HepG2 (cell line): ENCODE measurements around the gene PIK3R5. TPM values are rescaled to one million over a fixed set of nuclear protein-coding genes. Genes with fewer than 3 reads are reported as not detected.

Experiments used
- ATAC-seq: fragments of 200-7000 bp; cut with Tn5 transposase; 3 replicates; pipeline ENCODE4 v1.9.1; 2020; ENCODE audit warnings: mild to moderate bottlenecking, moderate library complexity
- BruUV-seq: library from RNA; stranded (reverse); fragments of 400-500 nt; replicated peaks from 2 replicates; lab custom pipeline; 2021; lab: Mats Ljungman, UMichigan
- CTCF ChIA-PET: fragments of 300-600 bp; formaldehyde crosslinking; extraction: SDS; loops from one replicate; lab custom pipeline; 2021; ENCODE audit warnings: low total read pairs, inconsistent platforms, low intra/inter-chr PET ratio; lab: Yijun Ruan, JAX
- POLR2A ChIA-PET: fragments of 350-600 bp; sonication (Branson Sonifier 250); formaldehyde crosslinking; loops from one replicate; lab custom pipeline; 2020; ENCODE audit warnings: antibody characterized with exemption, inconsistent platforms; lab: Yijun Ruan, JAX
- DNase-seq: peaks from one replicate; pipeline ENCODE4 v3.0.0-alpha.2; 2015; ENCODE audit warnings: low spot score
- FAIRE-seq: peaks from 3 replicates; lab custom pipeline; 2011; peaks lifted over from hg19 to GRCh38; lab: Jason Lieb, UNC
- H2AFZ ChIP-seq: one replicate; pipeline ENCODE4 v1.6.1; 2011; ENCODE audit warnings: low read length, inconsistent platforms
- H3K27ac ChIP-seq: fragments of 300-600 bp; 3 replicates; pipeline ENCODE4 v1.8.0; 2011; ENCODE audit warnings: mixed run types, mild to moderate bottlenecking, mixed read lengths, low read length, inconsistent platforms; ENCODE audit not compliant: insufficient read depth; ENCODE audit errors: extremely low read length
- H3K27me3 ChIP-seq, 2 experiments: fragments of 200-600 bp in 1 of 2; 2 replicates in 1 of 2; 3 replicates in 1 of 2; pipeline versions ENCODE4 v1.6.0 to v1.8.0; 2011; ENCODE audit warnings: low read length in 2 of 2, mild to moderate bottlenecking in 2 of 2, moderate library complexity in 2 of 2, inconsistent platforms in 1 of 2; ENCODE audit not compliant: insufficient read depth in 2 of 2, control insufficient read depth in 1 of 2
- H3K36me3 ChIP-seq, 2 experiments: fragments of 200-600 bp in 1 of 2; replicated peaks in 1 of 2; 2 replicates in 1 of 2; 3 replicates in 1 of 2; pipeline versions ENCODE4 v1.5.1 to v1.8.0; 2011; ENCODE audit warnings: low read length in 2 of 2, inconsistent platforms in 1 of 2; ENCODE audit not compliant: insufficient read depth in 2 of 2, control insufficient read depth in 1 of 2
- H3K4me1 ChIP-seq: 2 replicates; pipeline ENCODE4 v1.5.1; 2012; ENCODE audit warnings: low read length, inconsistent platforms; ENCODE audit not compliant: insufficient read depth
- H3K4me2 ChIP-seq: 2 replicates; pipeline ENCODE4 v1.6.0; 2011; ENCODE audit warnings: low read depth, low read length, inconsistent platforms
- H3K4me3 ChIP-seq, 3 experiments: fragments of 200-600 bp in 1 of 3; sonication (generic), shearing (Covaris generic) in 1 of 3; replicated peaks in 1 of 3; 2 replicates each; pipeline ENCODE4 v1.5.1; 2011 to 2016; ENCODE audit warnings: low read length in 3 of 3, inconsistent platforms in 2 of 3, low read depth in 2 of 3, mild to moderate bottlenecking in 2 of 3, control low read depth in 1 of 3, mixed read lengths in 1 of 3; ENCODE audit not compliant: insufficient read depth in 1 of 3
- H3K79me2 ChIP-seq: one replicate; pipeline ENCODE4 v1.6.1; 2011; ENCODE audit warnings: low read length, inconsistent platforms; ENCODE audit not compliant: insufficient read depth
- H3K9ac ChIP-seq: 2 replicates; pipeline ENCODE4 v1.6.0; 2011; ENCODE audit warnings: mild to moderate bottlenecking, low read depth, low read length, inconsistent platforms; ENCODE audit not compliant: insufficient read depth
- H3K9me3 ChIP-seq: 2 replicates; pipeline ENCODE4 v1.5.1; 2012; ENCODE audit warnings: mild to moderate bottlenecking, low read length
- H4K20me1 ChIP-seq: 2 replicates; pipeline ENCODE4 v1.6.0; 2011; ENCODE audit warnings: inconsistent platforms, mild to moderate bottlenecking, low read length, moderate library complexity; ENCODE audit not compliant: insufficient read depth
- CBFB ChIP-seq: sonication (generic); formaldehyde crosslinking; IDR thresholded peaks from 2 replicates; pipeline ENCODE4 v1.4.0; 2020; ENCODE audit warnings: missing genetic modification reagents
- DBP ChIP-seq: sonication (generic); formaldehyde crosslinking; IDR thresholded peaks from 2 replicates; pipeline ENCODE4 v1.4.0; 2020; ENCODE audit warnings: missing genetic modification reagents; ENCODE audit errors: not compliant biosample characterization
- DNMT3B ChIP-seq: conservative IDR thresholded peaks from 2 replicates; pipeline ENCODE4 v1.6.1; 2016; ENCODE audit warnings: missing biosample characterization, control low read depth
- MAFF ChIP-seq: IDR thresholded peaks from 2 replicates; pipeline ENCODE4 v1.6.1; 2011; ENCODE audit warnings: low read depth, low read length, improper control_type of control experiment
- MZF1 ChIP-seq: sonication (generic); formaldehyde crosslinking; IDR thresholded peaks from 2 replicates; pipeline ENCODE4 v1.8.1; 2023; ENCODE audit warnings: mild to moderate bottlenecking, missing genetic modification reagents, borderline replicate concordance
- NFYB ChIP-seq: sonication (generic); formaldehyde crosslinking; IDR thresholded peaks from 2 replicates; pipeline ENCODE4 v1.4.0; 2020; ENCODE audit warnings: missing genetic modification reagents
- NFYC ChIP-seq: IDR thresholded peaks from 2 replicates; pipeline ENCODE4 v1.6.1; 2016; ENCODE audit warnings: missing genetic modification reagents, missing compliant biosample characterization
- POLR2AphosphoS2 ChIP-seq: IDR thresholded peaks from 2 replicates; pipeline ENCODE4 v1.6.1; 2011; ENCODE audit warnings: low read depth, low read length, improper control_type of control experiment
- RELA ChIP-seq: sonication (generic); formaldehyde crosslinking; IDR thresholded peaks from 2 replicates; pipeline ENCODE4 v1.4.0; 2020; ENCODE audit warnings: missing genetic modification reagents
- RXRB ChIP-seq: IDR thresholded peaks from 2 replicates; pipeline ENCODE4 v1.6.1; 2016; ENCODE audit warnings: borderline replicate concordance, missing genetic modification reagents, missing compliant biosample characterization
- ZNF143 ChIP-seq: sonication (generic); formaldehyde crosslinking; IDR thresholded peaks from 2 replicates; pipeline ENCODE4 v1.4.0; 2020; ENCODE audit warnings: missing genetic modification reagents
- ZNF263 ChIP-seq: sonication (generic); formaldehyde crosslinking; IDR thresholded peaks from 2 replicates; pipeline ENCODE4 v1.4.0; 2020; ENCODE audit warnings: missing genetic modification reagents
- ZNF432 ChIP-seq: sonication (generic); formaldehyde crosslinking; IDR thresholded peaks from 2 replicates; pipeline ENCODE4 v1.5.0; 2020; ENCODE audit warnings: missing genetic modification reagents, mild to moderate bottlenecking, borderline replicate concordance
- ZNF598 ChIP-seq: sonication (generic); formaldehyde crosslinking; IDR thresholded peaks from 2 replicates; pipeline ENCODE4 v1.5.1; 2020; ENCODE audit warnings: mild to moderate bottlenecking, missing genetic modification reagents, borderline replicate concordance
- ZNF609 ChIP-seq: sonication (generic); formaldehyde crosslinking; IDR thresholded peaks from 2 replicates; pipeline ENCODE4 v1.4.0; 2020; ENCODE audit warnings: mild to moderate bottlenecking, missing genetic modification reagents, borderline replicate concordance
- WGBS: methylation state at CpG from one replicate; pipeline ENCODE4 v1.1.6; 2017; ENCODE audit warnings: low lambda C conversion rate; 5-methylcytosine and 5-hydroxymethylcytosine counted together
- in situ Hi-C: cut with HindIII; loops from 2 replicates; pipeline ENCODE4 v1.10.0; 2017; ENCODE audit warnings: low pct_unique_long_range_greater_than_20kb; ENCODE audit not compliant: extremely low pct_ligation_motif_present
- intact Hi-C: fragments of 100-400 bp; cut with micrococcal nuclease; formaldehyde crosslinking; loops from one replicate; pipeline ENCODE4 v1.10.0; 2022; ENCODE audit not compliant: unreplicated experiment
- polyA plus RNA-seq, 8 experiments: library from polyadenylated mRNA; depleted of rRNA in 3 of 8; stranded (reverse) in 7 of 8; unstranded in 1 of 8; fragments of >200 nt; fragmentation: Illumina TruSeq in 4 of 8; extraction: Trizol in 4 of 8; gene quantifications; 2 replicates each; pipeline versions ENCODE4 v1.2.1 to v1.2.3, GENCODE V29; 2011 to 2016; ENCODE audit warnings: low read depth in 4 of 8, missing spikeins in 1 of 8, mixed read lengths in 1 of 8; ENCODE audit not compliant: insufficient read depth in 1 of 8
- total RNA-seq, 5 experiments: library from RNA; depleted of rRNA; stranded (reverse); fragments of >200 nt; fragmentation: Illumina TruSeq; extraction: Trizol; gene quantifications; 2 replicates each; pipeline ENCODE4 v1.2.3, GENCODE V29; 2016; ENCODE audit warnings: low read depth in 1 of 5

The PIK3R5 gene
- total and polyA plus RNA-seq, 2 of the 13 experiments (the other 11 are each of a cell fraction or from before 2014, with no cell fraction given), result not detected

- POLR2A ChIA-PET, result no interaction called here
- no peaks in the 10 kb centered on the region for H4K20me1 ChIP-seq
- DNase-seq, result no peak
- ATAC-seq, result no peak
- intact Hi-C loops, result no loop called here
- FAIRE-seq, result no peak
- H3K9ac ChIP-seq, result no peak overlapping the region
- in situ Hi-C loops, result no loop called here
- 3% methylated on average over 2 of the region's 2 CpGs for WGBS
- BruUV-seq, result no TSS peak
- no peak overlapping the region for H3K27ac ChIP-seq
- CTCF ChIA-PET, result no interaction called here
- no peaks in the 10 kb centered on the region for H3K9me3 ChIP-seq
- no peaks in the 10 kb centered on the region for H3K36me3 ChIP-seq
- no peaks in the 10 kb centered on the region for H3K4me1 ChIP-seq
- no peaks in the 10 kb centered on the region for H3K79me2 ChIP-seq
- H2AFZ ChIP-seq, result no peak overlapping the region
- H3K4me3 ChIP-seq, result no peak overlapping the region
- no peak for TF ChIP-seq POLR2AphosphoS2
- TF ChIP-seq CBFB (CRISPR knock-in tag), result no peak
- TF ChIP-seq ZNF598 (CRISPR knock-in tag), result no peak
- TF ChIP-seq MAFF, result no peak
- TF ChIP-seq MZF1 (CRISPR knock-in tag), result no peak
- H3K27me3 ChIP-seq, result no peaks in the 10 kb centered on the region; a peak in 1 of 5 replicates
- no peak overlapping the region for H3K4me2 ChIP-seq
These were observed 117.6 kb downstream of the PIK3R5 start for GRCh38 chr17:8847891-8848290.

- H3K79me2 ChIP-seq, result no peaks in the 10 kb centered on the region
- DNase-seq (peak; percentile 33), FAIRE-seq (peak; percentile 43), ATAC-seq (peak; percentile 43; the same call in 1 of the 3 replicates)
- no peak overlapping the region for H3K4me3 ChIP-seq
- ChIA-PET CTCF (no interaction called here), POLR2A (no interaction called here)
- in situ Hi-C loops (no loop called here), intact Hi-C loops (no loop called here)
- no peaks in the 10 kb centered on the region for H4K20me1 ChIP-seq
- H2AFZ ChIP-seq, result no peak overlapping the region
- no peaks in the 10 kb centered on the region for H3K9me3 ChIP-seq
- H3K4me2 ChIP-seq, result no peak overlapping the region
- no peaks in the 10 kb centered on the region for H3K4me1 ChIP-seq
- H3K27ac ChIP-seq, result no peak overlapping the region
- peaks cover 0 to 4% of the 10 kb centered on the region in 2 experiments; a peak in 2 of 5 replicates for H3K27me3 ChIP-seq
- H3K36me3 ChIP-seq, result no peaks in the 10 kb centered on the region
- no peak overlapping the region for H3K9ac ChIP-seq
- no TSS peak for BruUV-seq
- TF ChIP-seq NFYC (CRISPR knock-in tag) (peak; percentile 76), NFYB (peak; percentile 73), RELA (no peak), ZNF432 (CRISPR knock-in tag) (no peak), DNMT3B (CRISPR knock-in tag) (no peak), RXRB (CRISPR knock-in tag) (no peak), ZNF263 (CRISPR knock-in tag) (0 out of 2 replicates have a peak, but pooled peaks have one; percentile 25), DBP (CRISPR knock-in tag) (no peak), ZNF143 (peak; percentile 85), ZNF609 (no peak)
These were observed 118.7 kb downstream of the PIK3R5 start for GRCh38 chr17:8846768-8847211.
